Measurements from ENCODE around the gene RALGPS1. TPM values are rescaled to one million over a fixed set of nuclear protein-coding genes. Genes with fewer than 3 reads are reported as not detected.

The RALGPS1 gene
- total RNA-seq, 4 donors from 2014 or later: 2.2 to 10.3 (median 5.4) TPM

- in situ Hi-C loops (cut with MboI; ENCODE audit: low sequenced_read_pairs in 4 of 4) (no loop called here), intact Hi-C loops (cut with DNase I; ENCODE audit: low total_unique reads) (no loop called here)
- Histone ChIP-seq H3K27ac (no peak overlapping the region), H3K9me3 (no peaks in the 10 kb centered on the region), H3K36me3 (no peaks in the 10 kb centered on the region), H3K27me3 (no peaks in the 10 kb centered on the region), H3K4me1 (no peaks in the 10 kb centered on the region), H3K4me3 (no peak overlapping the region)
- TF ChIP-seq POLR2A (IDR thresholded peaks at IDR 0.05): no peak
- TF ChIP-seq, protein P1, sequence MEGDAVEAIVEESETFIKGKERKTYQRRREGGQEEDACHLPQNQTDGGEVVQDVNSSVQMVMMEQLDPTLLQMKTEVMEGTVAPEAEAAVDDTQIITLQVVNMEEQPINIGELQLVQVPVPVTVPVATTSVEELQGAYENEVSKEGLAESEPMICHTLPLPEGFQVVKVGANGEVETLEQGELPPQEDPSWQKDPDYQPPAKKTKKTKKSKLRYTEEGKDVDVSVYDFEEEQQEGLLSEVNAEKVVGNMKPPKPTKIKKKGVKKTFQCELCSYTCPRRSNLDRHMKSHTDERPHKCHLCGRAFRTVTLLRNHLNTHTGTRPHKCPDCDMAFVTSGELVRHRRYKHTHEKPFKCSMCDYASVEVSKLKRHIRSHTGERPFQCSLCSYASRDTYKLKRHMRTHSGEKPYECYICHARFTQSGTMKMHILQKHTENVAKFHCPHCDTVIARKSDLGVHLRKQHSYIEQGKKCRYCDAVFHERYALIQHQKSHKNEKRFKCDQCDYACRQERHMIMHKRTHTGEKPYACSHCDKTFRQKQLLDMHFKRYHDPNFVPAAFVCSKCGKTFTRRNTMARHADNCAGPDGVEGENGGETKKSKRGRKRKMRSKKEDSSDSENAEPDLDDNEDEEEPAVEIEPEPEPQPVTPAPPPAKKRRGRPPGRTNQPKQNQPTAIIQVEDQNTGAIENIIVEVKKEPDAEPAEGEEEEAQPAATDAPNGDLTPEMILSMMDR (IDR thresholded peaks at IDR 0.05 in 4 of 5, conservative IDR thresholded peaks at IDR 0.05 in 1 of 5): no peak
- ATAC-seq (no peak), DNase-seq (no peak)
Observed at GRCh38 chr9:127216888-127217217, 302.3 kb downstream of the RALGPS1 start.

DNA sequence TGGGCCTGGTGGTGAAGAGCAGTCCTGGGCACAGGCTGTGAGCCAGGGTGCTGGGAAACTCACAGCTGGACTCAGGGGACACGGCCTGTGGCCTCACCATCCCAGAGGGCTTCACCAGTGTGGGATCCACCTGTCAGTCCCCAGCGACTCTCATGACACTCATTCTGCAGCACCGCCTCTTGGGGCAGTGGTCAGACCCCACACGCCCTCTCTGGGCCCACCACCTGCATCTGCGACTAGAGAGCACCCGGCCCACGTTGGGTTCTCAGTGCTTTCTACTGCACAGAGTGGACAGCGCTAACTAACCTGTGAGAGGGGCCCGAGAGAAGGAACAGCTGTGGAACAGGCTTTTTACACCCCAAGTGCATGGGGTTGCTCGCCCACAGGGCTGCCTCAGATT is 304.2 kb downstream of the RALGPS1 start:
- in situ Hi-C loops (cut with MboI; ENCODE audit: low sequenced_read_pairs in 4 of 4): no loop called here

GRCh38 chr9:127219520-127219919 is 304.9 kb downstream of the RALGPS1 start:
- in situ Hi-C loops (cut with MboI; ENCODE audit: low sequenced_read_pairs in 4 of 4) (no loop called here), intact Hi-C loops (cut with DNase I; ENCODE audit: low total_unique reads) (no loop called here)
- H3K4me3 ChIP-seq: no peak overlapping the region
- H3K27me3 ChIP-seq: no peaks in the 10 kb centered on the region
- DNase-seq (no peak), ATAC-seq (no peak)
- H3K36me3 ChIP-seq: no peaks in the 10 kb centered on the region
- TF ChIP-seq POLR2A (IDR thresholded peaks at IDR 0.05): no peak
- TF ChIP-seq, protein P1 (IDR thresholded peaks at IDR 0.05 in 4 of 5, conservative IDR thresholded peaks at IDR 0.05 in 1 of 5): no peak
- H3K27ac ChIP-seq: no peak overlapping the region
- no peaks in the 10 kb centered on the region for H3K9me3 ChIP-seq
- H3K4me1 ChIP-seq: peaks cover 0 to 8% of the 10 kb centered on the region in 2 donors

More for the DNA sequence above, 304.2 kb downstream of the RALGPS1 start:
- ATAC-seq: no peak
- no peak for DNase-seq
- H3K27me3 ChIP-seq: no peaks in the 10 kb centered on the region
- H3K4me3 ChIP-seq: no peak overlapping the region
- peaks cover 0 to 1% of the 10 kb centered on the region in 2 donors for H3K4me1 ChIP-seq
- H3K36me3 ChIP-seq: no peaks in the 10 kb centered on the region
- no peak for TF ChIP-seq POLR2A (IDR thresholded peaks at IDR 0.05)
- TF ChIP-seq, protein P1 (IDR thresholded peaks at IDR 0.05 in 4 of 5, conservative IDR thresholded peaks at IDR 0.05 in 1 of 5): no peak
- H3K9me3 ChIP-seq: no peaks in the 10 kb centered on the region
- intact Hi-C loops (cut with DNase I; ENCODE audit: low total_unique reads): no loop called here
- H3K27ac ChIP-seq: no peak overlapping the region

DNA sequence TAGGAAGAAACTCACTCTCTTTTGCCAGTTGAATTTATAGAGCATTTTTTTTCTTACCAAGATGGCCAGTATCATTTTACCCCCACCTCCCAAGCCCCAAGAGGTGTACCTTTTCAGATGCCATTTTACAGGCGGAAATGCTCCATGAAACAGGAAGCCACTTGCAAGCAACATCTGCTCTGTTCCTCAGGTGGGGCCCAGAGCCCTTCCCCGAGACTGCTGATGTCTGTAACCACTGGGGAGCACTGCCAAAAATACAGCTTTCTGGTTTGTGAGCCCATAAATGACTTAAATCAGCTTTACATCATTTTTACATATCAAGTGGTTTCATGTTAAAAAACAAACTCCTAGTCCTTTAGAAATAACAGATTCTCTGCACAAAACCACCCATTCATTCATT is 307.1 kb downstream of the RALGPS1 start:
- Histone ChIP-seq H3K27ac (no peak overlapping the region), H3K4me1 (peaks cover 0 to 10% of the 10 kb centered on the region in 2 donors), H3K27me3 (no peaks in the 10 kb centered on the region), H3K9me3 (no peaks in the 10 kb centered on the region), H3K4me3 (no peak overlapping the region), H3K36me3 (no peaks in the 10 kb centered on the region)
- no peak for TF ChIP-seq POLR2A (IDR thresholded peaks at IDR 0.05)
- TF ChIP-seq, protein P1 (IDR thresholded peaks at IDR 0.05 in 4 of 5, conservative IDR thresholded peaks at IDR 0.05 in 1 of 5): no peak
- DNase-seq (no peak), ATAC-seq (no peak)
- intact Hi-C loops (cut with DNase I; ENCODE audit: low total_unique reads): loop anchor here (5.0 to 10.0 kb wide), 5 partner anchors 121 to 693 kb away; partner anchors contain the start of genes LRSAM1, RPL12, SLC2A8 and ST6GALNAC4
- in situ Hi-C loops (cut with MboI; ENCODE audit: low sequenced_read_pairs in 4 of 4): no loop called here

All from gastrocnemius medialis (tissue), 4 donors.